HEK293T (cell line): Measurements from ENCODE around the gene CABP7.
A peak's percentile ranks its signal among the peaks of the same experiment; 100 is the strongest.

Experiments used
- CTCF ChIA-PET: fragments of 350-600 bp; formaldehyde crosslinking; extraction: SDS; loops from one replicate; lab custom pipeline; 2021; ENCODE audit warnings: antibody characterized with exemption, inconsistent platforms; lab: Yijun Ruan, JAX
- POLR2A ChIA-PET: fragments of 350-600 bp; formaldehyde crosslinking; extraction: SDS; loops from one replicate; lab custom pipeline; 2020; ENCODE audit warnings: antibody characterized with exemption, inconsistent platforms; lab: Yijun Ruan, JAX
- DNase-seq: peaks from one replicate; pipeline ENCODE4 v3.0.0; 2012; ENCODE audit warnings: mixed read lengths; ENCODE audit errors: extremely low spot score
- ARNT ChIP-seq: fragments of 450-650 bp; IDR thresholded peaks from 2 replicates; pipeline ENCODE4 v1.6.1; 2017; ENCODE audit warnings: mild to moderate bottlenecking
- BHLHE40 ChIP-seq: fragments of 450-650 bp; IDR thresholded peaks from 2 replicates; pipeline ENCODE4 v1.6.1; 2016; ENCODE audit warnings: mild to moderate bottlenecking, moderate library complexity, borderline replicate concordance
- CTBP1 ChIP-seq: fragments of 450-650 bp; IDR thresholded peaks from 2 replicates; pipeline ENCODE4 v1.6.1; 2016; ENCODE audit warnings: borderline replicate concordance
- ELF4 ChIP-seq: fragments of 450-650 bp; IDR thresholded peaks from 2 replicates; pipeline ENCODE4 v1.6.1; 2017; ENCODE audit warnings: antibody characterized with exemption
- FOXA1 ChIP-seq: fragments of 450-650 bp; IDR thresholded peaks from 2 replicates; pipeline ENCODE4 v1.6.1; 2016; ENCODE audit warnings: mild to moderate bottlenecking
- FOXK2 ChIP-seq: fragments of 450-650 bp; IDR thresholded peaks from 2 replicates; pipeline ENCODE4 v1.6.1; 2016; ENCODE audit warnings: mild to moderate bottlenecking
- FOXM1 ChIP-seq: fragments of 450-650 bp; IDR thresholded peaks from 2 replicates; pipeline ENCODE4 v1.6.1; 2017; ENCODE audit warnings: mild to moderate bottlenecking, borderline replicate concordance
- HDGF ChIP-seq: fragments of 450-650 bp; IDR thresholded peaks from 2 replicates; pipeline ENCODE4 v1.6.1; 2017; ENCODE audit warnings: antibody characterized with exemption, borderline replicate concordance
- L3MBTL2 ChIP-seq: fragments of 450-650 bp; conservative IDR thresholded peaks from 2 replicates; pipeline ENCODE4 v1.6.1; 2016; ENCODE audit warnings: mild to moderate bottlenecking
- LEF1 ChIP-seq: fragments of 450-650 bp; IDR thresholded peaks from 2 replicates; pipeline ENCODE4 v1.6.1; 2017; ENCODE audit warnings: mild to moderate bottlenecking, borderline replicate concordance
- NFRKB ChIP-seq: fragments of 450-650 bp; IDR thresholded peaks from 2 replicates; pipeline ENCODE4 v1.6.1; 2016; ENCODE audit warnings: mild to moderate bottlenecking, moderate library complexity
- SP1 ChIP-seq: fragments of 450-650 bp; IDR thresholded peaks from 2 replicates; pipeline ENCODE4 v1.6.1; 2017
- SUZ12 ChIP-seq: fragments of 450-650 bp; IDR thresholded peaks from 2 replicates; pipeline ENCODE4 v1.6.1; 2016; ENCODE audit warnings: mild to moderate bottlenecking
- TARDBP ChIP-seq: fragments of 450-650 bp; IDR thresholded peaks from 2 replicates; pipeline ENCODE4 v1.6.1; 2016
- ZNF384 ChIP-seq: fragments of 450-650 bp; IDR thresholded peaks from 2 replicates; pipeline ENCODE4 v1.6.1; 2016
- TF ChIP-seq, protein P1 (sequence below): fragments of 450-650 bp; IDR thresholded peaks from 2 replicates; pipeline ENCODE4 v1.6.1; 2016

The CABP7 gene

GRCh38 chr22:29768052-29768693 lies 48.4 kb downstream of the CABP7 start:
- TF ChIP-seq, protein P1, sequence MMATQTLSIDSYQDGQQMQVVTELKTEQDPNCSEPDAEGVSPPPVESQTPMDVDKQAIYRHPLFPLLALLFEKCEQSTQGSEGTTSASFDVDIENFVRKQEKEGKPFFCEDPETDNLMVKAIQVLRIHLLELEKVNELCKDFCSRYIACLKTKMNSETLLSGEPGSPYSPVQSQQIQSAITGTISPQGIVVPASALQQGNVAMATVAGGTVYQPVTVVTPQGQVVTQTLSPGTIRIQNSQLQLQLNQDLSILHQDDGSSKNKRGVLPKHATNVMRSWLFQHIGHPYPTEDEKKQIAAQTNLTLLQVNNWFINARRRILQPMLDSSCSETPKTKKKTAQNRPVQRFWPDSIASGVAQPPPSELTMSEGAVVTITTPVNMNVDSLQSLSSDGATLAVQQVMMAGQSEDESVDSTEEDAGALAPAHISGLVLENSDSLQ = no peak
- TF ChIP-seq ZNF384 = no peak
- TF ChIP-seq FOXA1 = no peak
- no peak for TF ChIP-seq FOXM1
- no peak for TF ChIP-seq HDGF
- no peak for TF ChIP-seq FOXK2
- TF ChIP-seq LEF1 = no peak
- no peak for TF ChIP-seq ARNT
- no peak for TF ChIP-seq CTBP1
- TF ChIP-seq SUZ12 = no peak
- no peak for TF ChIP-seq TARDBP
- no peak for TF ChIP-seq ELF4
- ChIA-PET POLR2A (no interaction called here), CTCF (no interaction called here)
- no peak for DNase-seq

DNA sequence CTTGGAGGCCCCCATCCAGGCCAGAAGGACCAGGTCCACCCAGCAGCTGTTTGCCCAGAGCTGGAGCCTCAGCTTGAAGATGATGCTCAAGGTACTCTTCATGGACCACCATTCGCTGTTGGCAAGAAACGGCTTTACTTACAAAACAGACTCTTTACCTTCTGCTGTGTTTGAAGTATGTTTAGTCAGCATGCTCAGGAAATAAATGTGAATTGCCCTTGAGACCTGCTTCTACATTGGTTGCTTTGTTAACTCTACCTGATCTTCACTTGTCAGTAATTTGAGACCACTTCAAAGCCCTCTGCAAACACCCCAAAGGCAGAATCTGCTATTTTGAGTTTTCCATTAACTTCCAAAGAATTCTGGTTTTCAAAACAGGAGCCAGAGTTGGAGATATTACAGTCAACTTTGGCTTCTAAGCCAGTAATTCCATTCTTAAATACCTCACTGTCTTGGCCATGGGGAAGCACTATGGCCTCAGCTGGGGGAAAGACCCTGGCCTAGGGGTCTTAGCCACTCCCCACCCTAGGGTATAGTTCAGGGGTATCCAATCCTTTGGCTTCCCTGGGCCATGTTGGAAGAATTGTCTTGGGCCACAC lies 50.0 kb downstream of the CABP7 start:
- DNase-seq = no peak
- TF ChIP-seq ZNF384 (no peak), FOXM1 (no peak), SUZ12 (no peak)
- ChIA-PET POLR2A (interaction anchor here (1.0 kb wide), 1 partner anchor 12 kb away, joined by 3 read pairs; no protein-coding TSS in a partner anchor), CTCF (interaction anchor here (1.5 kb wide), 1 partner anchor 235 kb away, joined by 3 read pairs; no protein-coding TSS in a partner anchor)

DNA sequence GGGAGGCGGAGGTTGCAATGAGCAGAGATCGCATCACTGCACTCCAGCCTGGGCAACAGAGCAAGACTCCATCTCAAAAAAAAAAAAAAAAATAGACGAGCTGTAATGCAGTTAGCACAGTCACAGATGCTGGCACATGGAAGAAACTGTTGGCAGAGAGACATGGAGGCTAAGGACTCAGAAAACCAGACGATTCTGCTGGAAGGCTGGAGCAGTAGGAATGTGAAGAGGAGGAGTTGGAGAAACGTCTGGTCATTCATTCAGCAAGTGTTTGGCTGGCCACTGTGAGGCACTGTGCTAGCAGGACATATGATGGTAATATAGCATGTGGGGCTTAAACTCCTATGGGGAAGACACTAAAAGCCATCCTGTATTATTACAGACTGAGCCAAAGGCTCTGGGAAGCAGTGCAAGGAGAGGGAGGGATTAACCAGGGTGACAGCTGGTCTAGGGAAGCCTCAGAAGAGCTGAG lies 52.4 kb downstream of the CABP7 start:
- CTCF ChIA-PET = interaction anchor here (1.4 to 1.8 kb wide), 2 partner anchors 54 to 233 kb away, joined by 4 read pairs; no protein-coding TSS in a partner anchor
- DNase-seq = peak; percentile 46
- TF ChIP-seq ARNT = no peak
- no peak for TF ChIP-seq BHLHE40
- TF ChIP-seq FOXK2 = no peak
- TF ChIP-seq ZNF384 = no peak
- POLR2A ChIA-PET = no interaction called here

DNA sequence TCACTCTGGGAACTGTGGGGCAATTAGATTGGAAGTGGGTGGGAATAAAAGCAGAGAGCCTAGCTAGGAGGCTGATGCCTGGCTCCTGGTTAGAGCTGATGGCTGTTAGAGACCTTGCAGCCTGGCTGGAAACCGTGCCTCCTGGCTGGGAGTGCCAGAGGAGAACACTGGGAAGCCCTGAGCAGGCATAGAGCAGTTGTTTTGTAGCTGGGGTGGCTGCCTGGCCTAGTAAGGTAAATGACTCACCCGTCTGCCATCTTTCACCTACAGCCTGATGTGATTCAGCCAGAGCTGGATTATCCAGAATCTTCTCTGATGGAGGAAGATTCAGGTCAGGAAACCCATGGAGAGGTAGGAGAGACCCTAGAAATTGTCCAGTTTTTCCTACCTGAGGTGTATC lies 53.4 kb downstream of the CABP7 start:
- ChIA-PET CTCF (interaction anchor here (0.8 to 1.8 kb wide), 4 partner anchors 55 to 317 kb away, joined by 3 to 4 read pairs (median 4); no protein-coding TSS in a partner anchor), POLR2A (interaction anchor here (0.6 kb wide), 1 partner anchor 13 kb away, joined by 3 read pairs; no protein-coding TSS in a partner anchor)
- TF ChIP-seq NFRKB (no peak), FOXM1 (no peak), BHLHE40 (no peak), TARDBP (no peak), SUZ12 (no peak), FOXK2 (no peak), CTBP1 (no peak), LEF1 (no peak), ARNT (no peak), ZNF384 (no peak), FOXA1 (no peak)

DNA sequence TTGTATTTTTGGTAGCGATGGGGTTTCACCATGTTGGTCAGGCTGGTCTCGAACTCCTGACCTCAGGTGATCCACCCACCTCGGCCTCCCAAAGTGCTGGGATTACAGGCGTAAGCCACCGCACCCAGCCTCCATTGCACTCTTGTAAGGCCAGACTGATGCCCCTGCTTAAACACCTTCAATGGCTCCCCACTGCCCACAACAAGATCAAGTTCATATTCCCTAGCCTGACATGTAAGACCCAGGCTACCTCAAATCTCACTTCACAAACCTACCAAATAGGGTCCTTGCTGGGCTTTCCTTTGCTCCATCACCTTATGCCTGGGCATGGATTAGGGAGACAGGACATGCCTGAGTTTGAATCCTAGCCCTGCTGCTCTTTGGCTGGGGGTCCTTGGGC lies 60.4 kb downstream of the CABP7 start:
- ChIA-PET CTCF (no interaction called here), POLR2A (interaction anchor here (1.0 kb wide), 1 partner anchor 14 kb away, joined by 4 read pairs; the partner anchor contains the start of genes UQCR10 and ZMAT5)
- no peak for DNase-seq
- no peak for TF ChIP-seq L3MBTL2
- TF ChIP-seq FOXA1 = no peak
- no peak for TF ChIP-seq FOXK2
- TF ChIP-seq NFRKB = no peak
- TF ChIP-seq SUZ12 = no peak
- no peak for TF ChIP-seq LEF1
- no peak for TF ChIP-seq SP1
- no peak for TF ChIP-seq FOXM1
- no peak for TF ChIP-seq ARNT
- no peak for TF ChIP-seq CTBP1
- no peak for TF ChIP-seq ELF4
- TF ChIP-seq, protein P1 = no peak

More for the DNA sequence above, 53.4 kb downstream of the CABP7 start:
- DNase-seq = no peak

- POLR2A ChIA-PET = interaction anchor here (1.0 kb wide), 1 partner anchor 11 kb away, joined by 3 read pairs; no protein-coding TSS in a partner anchor
- no peak for DNase-seq
- TF ChIP-seq TARDBP (no peak), ARNT (no peak), SP1 (no peak), BHLHE40 (no peak), NFRKB (no peak), L3MBTL2 (no peak), ZNF384 (no peak), HDGF (no peak), FOXK2 (no peak), ELF4 (no peak), LEF1 (no peak), FOXM1 (no peak), CTBP1 (no peak), FOXA1 (no peak), SUZ12 (no peak)
- TF ChIP-seq, protein P1 = no peak
- CTCF ChIA-PET = interaction anchor here (1.4 kb wide), 1 partner anchor 145 kb away, joined by 3 read pairs; no protein-coding TSS in a partner anchor
Observed at GRCh38 chr22:29780748-29781676, 61.2 kb downstream of the CABP7 start.
